ENCODE data around the gene FXYD6.

The FXYD6 gene

GRCh38 chr11:117842131-117842941, 34.1 kb downstream of the FXYD6 start:
- H3K9me3 ChIP-seq (ENCODE audit: insufficient read depth, low read length), result no peaks in the 10 kb centered on the region
- H3K4me3 ChIP-seq (ENCODE audit: insufficient read depth, low read length, poor library complexity, severe bottlenecking), result no peak overlapping the region
- no peak for TF ChIP-seq EZH2phosphoT487 (conservative IDR thresholded peaks at IDR 0.05; ENCODE audit: low read length)
- TF ChIP-seq CTCF (IDR thresholded peaks at IDR 0.05; ENCODE audit: insufficient read depth, low read length, poor library complexity, severe bottlenecking), result no peak
- no peaks in the 10 kb centered on the region for H3K9me2 ChIP-seq (replicated peaks; ENCODE audit: insufficient read depth, low read length)
- no peaks in the 10 kb centered on the region for H3F3A ChIP-seq (ENCODE audit: insufficient read depth)
- H3K27ac ChIP-seq (ENCODE audit: low read depth, low read length), result no peak overlapping the region
- H4K20me1 ChIP-seq (ENCODE audit: low read depth, low read length), result no peaks in the 10 kb centered on the region
- no peaks in the 10 kb centered on the region for H3K36me3 ChIP-seq (ENCODE audit: low read length)
- H3K4me2 ChIP-seq (ENCODE audit: low read depth, low read length, poor library complexity, severe bottlenecking), result no peak overlapping the region
- H3K9ac ChIP-seq (ENCODE audit: low read length), result no peak overlapping the region
- no peaks in the 10 kb centered on the region for H3K79me2 ChIP-seq (ENCODE audit: insufficient read depth, low read length)
- H3K27me3 ChIP-seq (ENCODE audit: low read length), result no peaks in the 10 kb centered on the region
- H2AFZ ChIP-seq (ENCODE audit: low read depth, low read length, severe bottlenecking), result no peak overlapping the region

GRCh38 chr11:117841551-117842031, 34.9 kb downstream of the FXYD6 start:
- no peaks in the 10 kb centered on the region for H4K20me1 ChIP-seq (ENCODE audit: low read depth, low read length)
- H3K9me2 ChIP-seq (replicated peaks; ENCODE audit: insufficient read depth, low read length), result no peaks in the 10 kb centered on the region
- H2AFZ ChIP-seq (ENCODE audit: low read depth, low read length, severe bottlenecking), result no peak overlapping the region
- no peak for TF ChIP-seq CTCF (IDR thresholded peaks at IDR 0.05; ENCODE audit: insufficient read depth, low read length, poor library complexity, severe bottlenecking)
- TF ChIP-seq EZH2phosphoT487 (conservative IDR thresholded peaks at IDR 0.05; ENCODE audit: low read length), result no peak
- H3K9me3 ChIP-seq (ENCODE audit: insufficient read depth, low read length), result no peaks in the 10 kb centered on the region
- H3K4me3 ChIP-seq (ENCODE audit: insufficient read depth, low read length, poor library complexity, severe bottlenecking), result no peak overlapping the region
- H3K36me3 ChIP-seq (ENCODE audit: low read length), result no peaks in the 10 kb centered on the region
- H3K9ac ChIP-seq (ENCODE audit: low read length), result no peak overlapping the region
- no peaks in the 10 kb centered on the region for H3F3A ChIP-seq (ENCODE audit: insufficient read depth)
- no peak overlapping the region for H3K4me2 ChIP-seq (ENCODE audit: low read depth, low read length, poor library complexity, severe bottlenecking)
- H3K27ac ChIP-seq (ENCODE audit: low read depth, low read length), result no peak overlapping the region
- no peaks in the 10 kb centered on the region for H3K79me2 ChIP-seq (ENCODE audit: insufficient read depth, low read length)
- H3K27me3 ChIP-seq (ENCODE audit: low read length), result no peaks in the 10 kb centered on the region

GRCh38 chr11:117840881-117841550, 35.4 kb downstream of the FXYD6 start:
- H3K4me2 ChIP-seq (ENCODE audit: low read depth, low read length, poor library complexity, severe bottlenecking), result no peak overlapping the region
- H3K36me3 ChIP-seq (ENCODE audit: low read length), result no peaks in the 10 kb centered on the region
- no peaks in the 10 kb centered on the region for H3K9me2 ChIP-seq (replicated peaks; ENCODE audit: insufficient read depth, low read length)
- no peaks in the 10 kb centered on the region for H3F3A ChIP-seq (ENCODE audit: insufficient read depth)
- no peaks in the 10 kb centered on the region for H3K79me2 ChIP-seq (ENCODE audit: insufficient read depth, low read length)
- no peaks in the 10 kb centered on the region for H3K27me3 ChIP-seq (ENCODE audit: low read length)
- H3K4me3 ChIP-seq (ENCODE audit: insufficient read depth, low read length, poor library complexity, severe bottlenecking), result no peak overlapping the region
- H3K9me3 ChIP-seq (ENCODE audit: insufficient read depth, low read length), result no peaks in the 10 kb centered on the region
- no peak overlapping the region for H3K9ac ChIP-seq (ENCODE audit: low read length)
- no peaks in the 10 kb centered on the region for H4K20me1 ChIP-seq (ENCODE audit: low read depth, low read length)
- no peak overlapping the region for H3K27ac ChIP-seq (ENCODE audit: low read depth, low read length)
- TF ChIP-seq EZH2phosphoT487 (conservative IDR thresholded peaks at IDR 0.05; ENCODE audit: low read length) (no peak), CTCF (IDR thresholded peaks at IDR 0.05; ENCODE audit: insufficient read depth, low read length, poor library complexity, severe bottlenecking) (no peak)
- H2AFZ ChIP-seq (ENCODE audit: low read depth, low read length, severe bottlenecking), result no peak overlapping the region

Measured in SU-DHL-6 (cell line).